Endothelial cell of umbilical vein (primary cell): ENCODE results near the gene BMERB1.

Experiments
- EZH2 ChIP-seq: IDR thresholded peaks from 2 replicates; pipeline ENCODE4 v1.6.1; 2012; ENCODE audit warnings: borderline replicate concordance, low read depth, mild to moderate bottlenecking, moderate library complexity, low read length, inconsistent platforms; ENCODE audit not compliant: severe bottlenecking
- FOS ChIP-seq: IDR thresholded peaks from 2 replicates; pipeline ENCODE4 v1.6.1; 2011; ENCODE audit warnings: mild to moderate bottlenecking, low read length, moderate library complexity, borderline replicate concordance; ENCODE audit not compliant: insufficient read depth
- GATA2 ChIP-seq: IDR thresholded peaks from 2 replicates; pipeline ENCODE4 v1.7.0; 2011; ENCODE audit warnings: low read depth, mild to moderate bottlenecking, moderate library complexity, mixed read lengths, low read length; ENCODE audit not compliant: insufficient read length, insufficient read depth
- JUN ChIP-seq: IDR thresholded peaks from 2 replicates; pipeline ENCODE4 v1.6.1; 2011; ENCODE audit warnings: borderline replicate concordance, low read depth; ENCODE audit not compliant: insufficient read length, insufficient read depth
- MYC ChIP-seq: IDR thresholded peaks from one replicate; pipeline ENCODE4 v1.6.1; 2011; ENCODE audit warnings: mild to moderate bottlenecking, low read depth, low read length
- POLR2A ChIP-seq: IDR thresholded peaks from 2 replicates; pipeline ENCODE4 v1.6.1; 2012; ENCODE audit warnings: low read depth, mild to moderate bottlenecking, control low read depth, low read length
- POLR2AphosphoS5 ChIP-seq: IDR thresholded peaks from 2 replicates; pipeline ENCODE4 v1.6.1; 2012; ENCODE audit warnings: low read depth, mild to moderate bottlenecking, control low read depth, low read length, moderate library complexity; ENCODE audit not compliant: insufficient read depth
- TF ChIP-seq, protein P1 (sequence below), 2 donors: IDR thresholded peaks; 1 replicate in 1 of 2; 2 replicates in 1 of 2; pipeline ENCODE4 v1.5.1; 2011; ENCODE audit warnings: low read length in 2 of 2, mild to moderate bottlenecking in 2 of 2, moderate library complexity in 2 of 2, control low read depth in 1 of 2, inconsistent platforms in 1 of 2, low read depth in 1 of 2; ENCODE audit not compliant: insufficient read depth in 1 of 2; ENCODE audit errors: extremely low read depth in 1 of 2
- TF ChIP-seq, protein P2 (sequence below): IDR thresholded peaks from 2 replicates; pipeline ENCODE4 v1.6.1; 2011; ENCODE audit not compliant: insufficient read depth, insufficient read length

DNA sequence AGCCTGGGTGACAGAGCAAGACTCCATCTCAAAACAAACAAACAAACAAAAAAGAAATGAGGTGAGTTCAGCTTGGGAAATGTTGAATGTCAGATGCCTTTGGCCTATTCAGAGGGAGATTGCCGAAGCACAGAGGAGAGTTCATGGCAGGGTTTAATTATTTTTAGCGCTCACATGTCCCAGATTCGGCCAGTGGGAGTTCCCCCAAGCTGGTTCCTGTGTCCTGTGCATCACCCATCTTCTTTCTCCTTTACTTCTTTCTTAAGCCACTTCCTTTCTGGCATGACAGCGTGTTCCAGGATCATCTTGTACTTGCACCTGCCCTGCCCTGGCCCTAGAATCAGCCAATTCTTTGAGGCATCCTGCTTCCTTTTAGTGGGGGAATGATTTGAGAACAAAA lies 29.6 kb upstream of the BMERB1 start:
- TF ChIP-seq EZH2 (no peak), POLR2A (no peak), POLR2AphosphoS5 (no peak), JUN (no peak), MYC (no peak), FOS (no peak), GATA2 (no peak)
- TF ChIP-seq, protein P1, sequence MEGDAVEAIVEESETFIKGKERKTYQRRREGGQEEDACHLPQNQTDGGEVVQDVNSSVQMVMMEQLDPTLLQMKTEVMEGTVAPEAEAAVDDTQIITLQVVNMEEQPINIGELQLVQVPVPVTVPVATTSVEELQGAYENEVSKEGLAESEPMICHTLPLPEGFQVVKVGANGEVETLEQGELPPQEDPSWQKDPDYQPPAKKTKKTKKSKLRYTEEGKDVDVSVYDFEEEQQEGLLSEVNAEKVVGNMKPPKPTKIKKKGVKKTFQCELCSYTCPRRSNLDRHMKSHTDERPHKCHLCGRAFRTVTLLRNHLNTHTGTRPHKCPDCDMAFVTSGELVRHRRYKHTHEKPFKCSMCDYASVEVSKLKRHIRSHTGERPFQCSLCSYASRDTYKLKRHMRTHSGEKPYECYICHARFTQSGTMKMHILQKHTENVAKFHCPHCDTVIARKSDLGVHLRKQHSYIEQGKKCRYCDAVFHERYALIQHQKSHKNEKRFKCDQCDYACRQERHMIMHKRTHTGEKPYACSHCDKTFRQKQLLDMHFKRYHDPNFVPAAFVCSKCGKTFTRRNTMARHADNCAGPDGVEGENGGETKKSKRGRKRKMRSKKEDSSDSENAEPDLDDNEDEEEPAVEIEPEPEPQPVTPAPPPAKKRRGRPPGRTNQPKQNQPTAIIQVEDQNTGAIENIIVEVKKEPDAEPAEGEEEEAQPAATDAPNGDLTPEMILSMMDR (IDR thresholded peaks at IDR 0.05; ENCODE audit: extremely low read depth in 1 of 2, insufficient read depth in 1 of 2, low read depth in 1 of 2, low read length in 2 of 2) = no peak
- TF ChIP-seq, protein P2, sequence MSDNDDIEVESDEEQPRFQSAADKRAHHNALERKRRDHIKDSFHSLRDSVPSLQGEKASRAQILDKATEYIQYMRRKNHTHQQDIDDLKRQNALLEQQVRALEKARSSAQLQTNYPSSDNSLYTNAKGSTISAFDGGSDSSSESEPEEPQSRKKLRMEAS = no peak
